WERI-Rb-1 (cell line): ENCODE data around the gene TEKTIP1.

Experiments used
- DNase-seq: peaks from one replicate; pipeline ENCODE4 v3.0.0-alpha.2; 2020
- H3K27ac ChIP-seq: fragments of 250-450 bp; sonication (Bioruptor Pico); 2 replicates; pipeline ENCODE4 v1.5.1; 2020; ENCODE audit warnings: mild to moderate bottlenecking, moderate library complexity
- H3K27me3 ChIP-seq: fragments of 250-450 bp; sonication (Bioruptor Pico); 2 replicates; pipeline ENCODE4 v1.5.1; 2021; ENCODE audit warnings: mild to moderate bottlenecking, low read depth, moderate library complexity; ENCODE audit not compliant: insufficient read depth, severe bottlenecking
- H3K36me3 ChIP-seq: fragments of 250-450 bp; sonication (Bioruptor Pico); 2 replicates; pipeline ENCODE4 v1.5.1; 2020; ENCODE audit warnings: mild to moderate bottlenecking, moderate library complexity
- H3K4me3 ChIP-seq: 2 replicates; pipeline ENCODE4 v1.5.1; 2011; ENCODE audit warnings: low read depth, mild to moderate bottlenecking, control low read depth, low read length
- H3K9me3 ChIP-seq: fragments of 250-450 bp; sonication (Bioruptor Pico); 2 replicates; pipeline ENCODE4 v1.5.1; 2021; ENCODE audit warnings: mild to moderate bottlenecking, moderate library complexity; ENCODE audit not compliant: severe bottlenecking
- TF ChIP-seq, protein P1 (sequence below): IDR thresholded peaks from 2 replicates; pipeline ENCODE4 v1.5.1; 2011; ENCODE audit warnings: low read depth, mild to moderate bottlenecking, control low read depth, inconsistent platforms, low read length

Gene TEKTIP1

DNA sequence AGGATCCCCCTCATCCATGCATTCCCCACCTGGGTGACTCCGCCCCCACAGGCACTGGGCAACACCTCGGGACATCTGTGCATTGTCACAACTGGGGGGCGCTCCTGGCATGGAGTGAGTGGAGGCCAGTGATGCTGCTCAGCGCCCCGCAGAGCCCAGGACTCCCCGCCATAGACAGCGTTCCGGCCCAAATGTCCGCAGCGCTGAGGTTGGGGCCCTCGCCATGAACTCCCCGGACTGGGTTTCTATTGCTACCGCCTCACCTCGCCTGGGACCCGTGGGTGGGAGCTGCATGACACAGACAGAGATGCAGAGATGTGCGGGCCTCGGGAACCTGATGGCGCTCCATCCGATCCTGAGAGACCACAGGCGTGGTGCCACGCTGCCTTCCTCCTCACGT lies 28.2 kb upstream of the TEKTIP1 start:
- peaks cover 46% of the 10 kb centered on the region for H3K36me3 ChIP-seq
- H3K27me3 ChIP-seq = no peaks in the 10 kb centered on the region
- TF ChIP-seq, protein P1, sequence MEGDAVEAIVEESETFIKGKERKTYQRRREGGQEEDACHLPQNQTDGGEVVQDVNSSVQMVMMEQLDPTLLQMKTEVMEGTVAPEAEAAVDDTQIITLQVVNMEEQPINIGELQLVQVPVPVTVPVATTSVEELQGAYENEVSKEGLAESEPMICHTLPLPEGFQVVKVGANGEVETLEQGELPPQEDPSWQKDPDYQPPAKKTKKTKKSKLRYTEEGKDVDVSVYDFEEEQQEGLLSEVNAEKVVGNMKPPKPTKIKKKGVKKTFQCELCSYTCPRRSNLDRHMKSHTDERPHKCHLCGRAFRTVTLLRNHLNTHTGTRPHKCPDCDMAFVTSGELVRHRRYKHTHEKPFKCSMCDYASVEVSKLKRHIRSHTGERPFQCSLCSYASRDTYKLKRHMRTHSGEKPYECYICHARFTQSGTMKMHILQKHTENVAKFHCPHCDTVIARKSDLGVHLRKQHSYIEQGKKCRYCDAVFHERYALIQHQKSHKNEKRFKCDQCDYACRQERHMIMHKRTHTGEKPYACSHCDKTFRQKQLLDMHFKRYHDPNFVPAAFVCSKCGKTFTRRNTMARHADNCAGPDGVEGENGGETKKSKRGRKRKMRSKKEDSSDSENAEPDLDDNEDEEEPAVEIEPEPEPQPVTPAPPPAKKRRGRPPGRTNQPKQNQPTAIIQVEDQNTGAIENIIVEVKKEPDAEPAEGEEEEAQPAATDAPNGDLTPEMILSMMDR = no peak
- no peak for DNase-seq
- no peaks in the 10 kb centered on the region for H3K9me3 ChIP-seq
- H3K27ac ChIP-seq = no peak overlapping the region
- no peak overlapping the region for H3K4me3 ChIP-seq

DNA sequence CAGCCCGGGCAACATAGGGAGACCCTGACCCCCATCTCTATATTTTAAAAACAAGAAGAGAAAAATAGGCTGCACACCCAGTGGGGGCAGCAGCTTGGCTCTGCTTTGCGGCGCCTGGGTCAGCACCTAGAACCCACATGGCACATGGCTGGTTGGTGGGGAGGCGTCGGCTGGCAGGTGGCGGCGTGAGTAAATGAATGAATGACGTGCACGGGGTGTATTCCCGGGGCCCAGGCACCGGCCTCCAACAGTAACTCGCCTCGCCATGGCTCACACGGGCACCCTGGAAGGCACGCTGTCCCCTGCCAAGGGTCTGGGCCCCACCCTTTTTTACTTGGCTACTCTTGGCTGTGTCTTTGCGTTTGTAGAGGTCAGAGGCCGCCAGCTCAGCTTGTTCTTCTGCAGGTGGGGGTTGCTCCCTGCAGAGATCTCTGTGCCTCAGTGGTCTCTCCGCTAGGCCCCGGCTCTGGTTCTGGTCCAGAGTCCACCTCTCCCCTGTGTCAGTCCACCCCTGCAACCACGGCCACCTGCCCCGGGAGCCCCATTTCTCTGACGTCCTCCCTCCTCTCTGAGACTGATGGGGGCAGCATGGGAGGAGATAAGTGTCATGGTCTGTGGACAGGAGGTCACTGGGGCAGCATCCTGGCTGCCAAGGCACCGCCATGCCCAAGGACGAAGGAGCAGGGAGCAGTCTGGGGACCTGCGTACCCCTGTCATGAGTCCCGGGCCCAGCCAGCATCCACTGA lies 27.3 kb upstream of the TEKTIP1 start:
- DNase-seq = no peak
- peaks cover 46% of the 10 kb centered on the region for H3K36me3 ChIP-seq
- no peak overlapping the region for H3K4me3 ChIP-seq

DNA sequence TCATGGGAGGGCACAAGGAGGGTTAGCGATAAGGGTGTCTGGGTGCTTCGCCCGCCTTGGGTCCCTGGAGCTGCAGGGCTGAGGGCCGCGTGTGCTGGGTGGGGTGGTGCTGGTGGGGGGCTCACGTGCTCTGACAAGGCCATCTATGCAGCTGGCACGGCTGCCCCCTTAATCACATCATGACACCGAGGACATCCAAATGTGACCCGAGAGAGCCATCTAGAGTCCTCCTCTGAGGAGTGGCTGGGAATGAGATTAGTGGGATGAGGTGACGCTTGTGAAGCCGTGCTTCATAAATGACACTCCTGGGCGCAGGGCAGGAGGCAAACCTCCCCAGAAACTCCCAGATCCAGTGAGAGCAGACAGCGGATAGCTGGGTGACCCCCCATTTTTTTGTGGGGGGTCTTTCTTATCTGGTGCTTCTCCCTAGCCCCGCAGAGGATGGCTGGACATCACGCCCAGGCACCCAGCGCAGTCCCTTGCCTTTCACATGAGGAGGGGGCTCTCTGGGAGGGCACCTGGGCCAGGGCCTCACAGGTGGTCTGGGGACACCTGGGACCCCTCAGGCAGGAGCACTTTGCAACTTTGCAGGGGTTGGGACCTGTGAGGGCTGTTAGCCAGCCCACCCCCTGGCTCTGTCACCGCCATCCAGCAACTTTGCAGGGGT lies 26.3 kb upstream of the TEKTIP1 start:
- TF ChIP-seq, protein P1 = 0 out of 2 replicates have a peak, but pooled peaks have one; percentile 30
- Histone ChIP-seq H3K36me3 (peaks cover 43% of the 10 kb centered on the region), H3K9me3 (no peaks in the 10 kb centered on the region), H3K4me3 (no peak overlapping the region), H3K27ac (no peak overlapping the region), H3K27me3 (no peaks in the 10 kb centered on the region)
- no peak for DNase-seq

More for the DNA sequence above, 27.3 kb upstream of the TEKTIP1 start:
- H3K9me3 ChIP-seq = no peaks in the 10 kb centered on the region
- H3K27ac ChIP-seq = no peak overlapping the region
- TF ChIP-seq, protein P1 = no peak
- no peaks in the 10 kb centered on the region for H3K27me3 ChIP-seq

DNA sequence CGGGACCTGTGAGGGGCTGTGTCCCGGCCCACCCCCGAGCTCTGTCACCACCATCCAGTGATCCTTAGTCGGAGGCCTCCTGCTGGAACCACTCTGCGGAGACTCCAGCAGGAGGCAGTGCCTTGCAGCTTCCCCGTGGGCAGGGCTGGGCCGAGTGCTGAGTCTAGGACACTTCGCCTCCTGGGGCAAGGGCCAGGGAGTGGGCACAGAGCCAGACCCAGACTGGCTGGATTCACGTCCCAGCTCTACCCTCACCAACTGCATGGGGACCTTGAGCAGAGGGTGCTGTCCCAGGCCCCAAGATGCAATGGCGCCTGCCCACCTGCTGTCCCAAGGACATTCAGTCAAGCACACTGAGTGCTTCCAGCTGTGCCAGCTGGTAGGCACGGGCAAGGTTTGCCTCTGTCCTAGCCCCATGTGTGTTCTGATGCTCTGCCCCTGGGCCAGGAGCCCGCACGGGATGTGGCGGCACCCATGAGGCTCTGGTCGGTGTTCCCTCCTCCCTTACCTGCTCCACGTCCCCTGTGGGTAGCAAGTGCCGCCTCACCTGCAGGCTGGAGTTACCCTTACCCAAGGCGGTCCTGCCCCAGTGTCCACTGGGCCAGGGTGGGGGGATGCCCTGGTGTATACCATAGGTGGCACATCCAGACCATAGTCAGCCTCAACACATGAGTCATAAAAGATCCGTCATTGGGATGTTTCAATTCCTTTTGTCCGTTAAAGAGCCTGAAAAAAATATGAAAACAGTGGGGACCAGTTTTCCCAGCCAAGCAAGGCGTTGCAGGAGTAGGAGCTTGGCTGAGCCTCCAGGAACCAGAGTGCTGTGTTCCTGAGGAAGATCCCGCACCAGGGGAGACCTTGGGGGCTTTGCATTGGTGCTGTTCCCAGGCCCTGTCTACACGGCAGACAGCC lies 25.5 kb upstream of the TEKTIP1 start:
- no peak overlapping the region for H3K27ac ChIP-seq
- peaks cover 38% of the 10 kb centered on the region for H3K36me3 ChIP-seq
- H3K9me3 ChIP-seq = no peaks in the 10 kb centered on the region
- DNase-seq = no peak
- TF ChIP-seq, protein P1 = peak; percentile 29; the same call in 1 of the 2 replicates
- H3K4me3 ChIP-seq = no peak overlapping the region
- H3K27me3 ChIP-seq = no peaks in the 10 kb centered on the region

DNA sequence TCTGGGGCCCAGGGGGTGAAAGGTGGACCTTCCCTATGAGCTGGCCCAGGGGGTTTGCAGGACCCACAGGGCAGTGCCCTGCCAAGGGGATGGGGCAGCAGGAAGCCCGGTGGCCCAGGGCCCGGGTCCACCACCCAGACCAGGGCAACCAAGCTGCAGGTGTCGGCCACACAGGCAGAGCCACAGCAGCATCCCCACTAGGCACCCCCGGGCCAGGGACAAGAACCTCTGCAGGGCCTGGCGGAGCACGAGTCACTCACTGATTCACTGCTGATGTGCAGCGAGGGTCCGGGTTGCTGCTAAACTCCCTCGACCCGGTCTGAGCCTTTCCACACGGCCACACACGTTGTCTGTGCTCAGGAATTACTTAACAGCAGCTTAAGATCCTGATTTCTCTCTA lies 24.0 kb upstream of the TEKTIP1 start:
- H3K4me3 ChIP-seq = no peak overlapping the region
- no peaks in the 10 kb centered on the region for H3K27me3 ChIP-seq
- peaks cover 28% of the 10 kb centered on the region for H3K36me3 ChIP-seq
- H3K9me3 ChIP-seq = no peaks in the 10 kb centered on the region
- H3K27ac ChIP-seq = no peak overlapping the region
- no peak for DNase-seq
- TF ChIP-seq, protein P1 = no peak
